H54 (cell line): ENCODE data around the gene DNAH7.

Experiments used
- DNase-seq: peaks from one replicate; pipeline ENCODE4 v3.0.0; 2011; ENCODE audit warnings: low spot score, mixed read lengths; ENCODE audit not compliant: insufficient read length
- FAIRE-seq: peaks from 3 replicates; lab custom pipeline; 2011; peaks lifted over from hg19 to GRCh38; lab: Jason Lieb, UNC
- POLR2A ChIP-seq: IDR thresholded peaks from 2 replicates; pipeline ENCODE4 v1.6.1; 2011; ENCODE audit warnings: low read depth, mild to moderate bottlenecking, low read length

Gene DNAH7

DNA sequence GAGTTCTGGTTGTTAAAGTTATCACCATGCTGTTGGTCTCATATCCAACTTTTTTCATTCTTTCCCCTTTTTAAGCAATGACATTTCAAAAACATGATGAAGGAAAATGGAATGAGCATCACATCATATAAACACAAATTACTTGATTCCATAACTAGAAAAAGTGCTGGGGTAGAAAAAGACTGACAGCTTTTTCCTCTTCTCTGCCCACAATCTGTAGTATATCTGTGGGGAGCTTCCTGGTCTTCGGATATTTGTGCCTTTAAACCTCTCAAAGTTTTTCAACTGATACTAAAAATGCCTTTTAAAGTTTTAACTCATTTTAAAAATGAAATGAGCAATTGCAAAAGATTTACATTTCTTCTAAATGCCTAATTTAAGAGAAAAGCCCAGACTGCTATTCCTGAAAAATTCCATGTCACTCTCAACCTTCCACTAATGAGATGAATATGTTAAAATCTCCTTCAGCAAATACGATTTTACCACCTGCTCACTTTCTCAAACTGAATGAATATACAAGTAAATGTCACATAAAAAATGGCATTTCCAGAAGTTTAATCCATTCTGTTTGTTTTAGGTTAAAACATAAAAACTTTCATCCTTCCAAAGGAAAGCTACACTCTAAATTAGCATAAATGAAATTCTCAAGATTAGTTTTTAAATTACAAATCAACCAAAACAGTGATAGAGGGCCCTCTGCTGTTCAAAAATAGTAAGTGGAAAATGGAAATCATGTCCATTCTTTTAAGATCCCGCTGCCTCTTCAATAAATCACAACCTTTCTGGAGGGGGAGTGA lies 2.1 kb downstream of the DNAH7 start:
- FAIRE-seq (peak; percentile 11), DNase-seq (no peak)
- TF ChIP-seq POLR2A = no peak

- TF ChIP-seq POLR2A = no peak
- FAIRE-seq (no peak), DNase-seq (no peak)
Measured at GRCh38 chr2:196063773-196064172, 4.9 kb downstream of the DNAH7 start.

- no peak for TF ChIP-seq POLR2A
- DNase-seq = no peak
- FAIRE-seq = no peak
Measured at GRCh38 chr2:196059491-196059960, 9.1 kb downstream of the DNAH7 start.

DNA sequence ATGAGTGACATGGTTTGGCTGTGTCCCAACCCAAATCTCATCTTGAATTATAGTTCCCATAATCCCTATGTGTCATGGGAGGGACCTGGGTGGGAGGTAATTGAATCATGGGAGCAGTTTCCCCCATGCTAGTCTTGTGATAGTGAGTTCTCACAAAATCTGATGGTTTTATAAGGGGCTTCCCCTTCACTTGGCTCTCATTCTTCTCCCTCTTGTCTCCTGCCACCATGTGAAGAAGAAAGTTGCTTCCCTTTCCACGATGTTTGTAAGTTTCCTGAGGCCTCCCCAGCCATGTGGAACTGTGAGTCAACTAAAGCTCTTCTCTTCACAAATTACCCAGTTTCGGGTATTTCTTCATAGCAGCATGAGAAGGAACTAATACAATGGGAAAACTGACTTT lies 14.0 kb downstream of the DNAH7 start:
- FAIRE-seq (no peak), DNase-seq (no peak)
- TF ChIP-seq POLR2A = no peak

GRCh38 chr2:196046123-196046917 lies 22.3 kb downstream of the DNAH7 start:
- FAIRE-seq (no peak), DNase-seq (no peak)
- no peak for TF ChIP-seq POLR2A

- DNase-seq (no peak), FAIRE-seq (no peak)
- TF ChIP-seq POLR2A = no peak
Measured at GRCh38 chr2:196041786-196042185, 26.9 kb downstream of the DNAH7 start.

DNA sequence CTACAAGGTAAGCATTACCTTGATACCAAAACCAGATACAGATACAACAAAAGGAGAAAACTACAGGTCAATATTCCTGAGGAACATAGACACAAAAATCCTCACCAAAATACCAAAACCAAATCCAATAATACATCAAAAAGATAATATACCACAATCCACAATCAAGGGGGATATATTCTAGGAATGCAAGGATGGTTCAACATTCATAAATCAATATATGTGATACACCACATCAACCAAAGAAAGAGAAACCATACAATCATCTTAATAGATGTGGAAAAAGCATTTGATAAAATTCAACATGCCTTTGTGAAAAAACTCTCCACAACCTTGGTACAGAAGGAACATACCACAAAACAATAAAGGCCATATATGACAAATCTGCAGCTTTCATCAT lies 28.4 kb downstream of the DNAH7 start:
- no peak for TF ChIP-seq POLR2A
- FAIRE-seq (no peak), DNase-seq (no peak)

DNA sequence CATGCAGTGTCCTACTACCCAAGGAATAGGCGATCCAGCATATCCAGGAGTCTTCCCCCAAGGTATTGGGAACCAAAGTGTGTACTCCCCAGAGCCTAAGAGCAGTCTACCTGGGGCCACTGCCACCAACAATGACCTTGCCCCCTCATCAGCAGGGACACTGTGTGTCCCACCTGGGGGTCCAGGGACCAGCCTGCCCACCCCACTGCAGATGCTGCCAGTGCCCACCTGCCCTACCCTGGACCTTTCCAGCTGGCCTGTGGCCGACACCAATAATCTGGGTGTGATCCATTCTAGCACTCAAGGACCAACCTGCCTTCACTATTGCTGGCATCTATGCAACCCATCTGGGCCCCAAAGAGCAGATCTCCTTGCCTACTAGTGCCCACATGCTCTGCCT lies 32.2 kb downstream of the DNAH7 start:
- TF ChIP-seq POLR2A = no peak
- DNase-seq (no peak), FAIRE-seq (no peak)

- DNase-seq (no peak), FAIRE-seq (no peak)
- no peak for TF ChIP-seq POLR2A
Measured at GRCh38 chr2:196018037-196018436, 50.6 kb downstream of the DNAH7 start.

GRCh38 chr2:196012314-196012713 lies 56.3 kb downstream of the DNAH7 start:
- FAIRE-seq = no peak
- TF ChIP-seq POLR2A = no peak
- DNase-seq = no peak

DNA sequence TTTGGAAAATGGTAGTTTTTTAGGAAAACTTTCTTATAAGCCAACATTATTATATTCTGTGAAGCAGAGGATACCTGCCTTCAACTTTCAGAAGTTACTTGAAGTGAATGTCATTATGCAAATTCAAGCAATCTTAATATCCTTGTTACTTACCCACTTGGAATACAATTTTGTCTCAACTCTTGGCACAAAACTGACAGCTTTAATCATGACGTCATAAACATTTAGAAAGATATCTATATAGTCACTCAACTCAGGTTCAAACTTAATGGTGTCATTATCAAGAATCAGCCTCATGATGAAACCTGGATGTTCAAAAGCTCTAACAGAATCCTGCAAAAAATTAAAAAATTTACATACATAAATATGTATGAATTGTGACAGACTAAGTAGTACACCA lies 68.1 kb downstream of the DNAH7 start:
- TF ChIP-seq POLR2A = no peak
- DNase-seq (no peak), FAIRE-seq (no peak)

GRCh38 chr2:195998070-195998469 lies 70.6 kb downstream of the DNAH7 start:
- DNase-seq (no peak), FAIRE-seq (no peak)
- no peak for TF ChIP-seq POLR2A

DNA sequence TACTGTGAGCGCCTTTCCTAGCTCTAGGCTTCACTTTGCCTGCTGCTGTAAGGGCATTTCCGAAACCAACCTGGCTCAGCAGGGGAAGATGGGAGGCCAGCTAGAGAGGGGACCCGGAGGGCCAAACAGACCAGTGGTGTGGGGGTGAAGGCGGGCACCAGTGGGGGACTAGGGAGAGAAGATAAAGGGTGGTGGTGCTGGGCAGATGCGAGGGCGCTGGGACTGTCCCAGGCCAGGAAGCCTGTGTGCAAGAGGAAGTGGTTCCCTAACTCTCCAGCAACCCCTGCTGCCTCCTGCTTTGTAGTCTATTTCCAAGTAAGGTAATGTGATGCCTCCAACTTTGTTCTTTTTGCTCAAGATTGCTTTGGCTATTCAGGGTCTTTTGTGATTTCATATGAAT lies 73.1 kb downstream of the DNAH7 start:
- no peak for FAIRE-seq

DNA sequence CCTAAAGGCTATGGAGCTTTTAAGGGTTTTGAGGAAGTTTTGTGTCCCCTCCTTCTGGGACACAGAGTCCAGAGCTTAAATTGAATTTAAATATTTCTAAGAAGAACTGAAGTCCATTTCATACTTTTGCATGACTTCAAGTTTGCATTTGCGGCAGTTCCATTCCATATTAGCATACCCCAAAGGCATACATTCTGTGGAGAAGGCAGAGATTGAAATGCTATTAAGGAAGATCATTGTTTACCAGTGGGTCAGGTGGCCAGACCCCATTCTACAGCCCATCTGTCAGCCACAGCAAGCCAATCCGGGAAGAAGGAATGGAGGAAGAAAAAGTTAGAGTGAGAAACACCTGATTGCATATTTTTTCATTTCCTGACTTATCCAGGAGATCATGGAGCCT lies 75.0 kb downstream of the DNAH7 start:
- DNase-seq (no peak), FAIRE-seq (no peak)
- no peak for TF ChIP-seq POLR2A

More for the DNA sequence above, 73.1 kb downstream of the DNAH7 start:
- DNase-seq = no peak
- no peak for TF ChIP-seq POLR2A
